AG08395 (cell line): ENCODE data around the gene KREMEN1.

Source experiments
- DNase-seq: peaks from one replicate; pipeline ENCODE4 v3.0.0; 2012; ENCODE audit warnings: mixed read lengths, low spot score

KREMEN1 gene

GRCh38 chr22:29206372-29207242 lies 133.8 kb downstream of the KREMEN1 start:
- DNase-seq = no peak

GRCh38 chr22:29207243-29207550 lies 134.4 kb downstream of the KREMEN1 start:
- DNase-seq = no peak

- no peak for DNase-seq
These were observed 135.0 kb downstream of the KREMEN1 start for GRCh38 chr22:29207562-29208501.

DNA sequence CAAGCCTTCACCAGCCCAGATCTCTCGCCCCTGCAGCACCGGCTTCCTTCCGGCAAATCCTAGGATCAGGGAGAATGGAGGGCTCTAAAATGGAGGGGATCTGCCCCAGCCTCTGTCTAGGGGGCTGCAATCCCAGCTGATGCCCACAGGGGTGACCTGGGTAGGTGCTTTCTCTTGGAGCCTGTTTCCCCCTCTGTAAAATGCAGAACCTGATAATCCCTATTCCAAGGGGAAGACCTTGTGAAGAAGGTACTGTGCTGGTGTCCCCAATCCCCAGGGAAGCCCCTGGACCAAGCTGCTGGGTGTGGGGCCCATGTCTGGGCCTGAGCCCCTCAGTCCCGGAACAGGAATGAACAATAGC lies 135.6 kb downstream of the KREMEN1 start:
- DNase-seq = no peak

GRCh38 chr22:29208879-29209623 lies 136.2 kb downstream of the KREMEN1 start:
- no peak for DNase-seq

DNA sequence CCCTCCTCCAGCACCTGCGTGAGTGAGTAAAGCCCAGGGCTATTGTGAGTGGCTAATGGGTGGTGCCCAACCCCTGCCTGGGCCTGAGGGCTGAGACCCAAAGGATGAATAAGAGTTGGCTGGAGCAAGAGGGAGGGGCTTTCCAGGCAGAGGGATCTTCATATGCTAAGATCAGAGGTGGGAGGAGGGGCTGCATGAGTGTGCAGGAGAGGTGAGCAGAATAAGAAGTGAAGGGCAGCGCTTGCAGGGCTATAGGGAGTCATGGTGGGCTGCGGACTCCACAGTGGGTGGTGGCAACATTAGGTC lies 136.7 kb downstream of the KREMEN1 start:
- DNase-seq = no peak

GRCh38 chr22:29211066-29211465 lies 138.2 kb downstream of the KREMEN1 start:
- no peak for DNase-seq

DNA sequence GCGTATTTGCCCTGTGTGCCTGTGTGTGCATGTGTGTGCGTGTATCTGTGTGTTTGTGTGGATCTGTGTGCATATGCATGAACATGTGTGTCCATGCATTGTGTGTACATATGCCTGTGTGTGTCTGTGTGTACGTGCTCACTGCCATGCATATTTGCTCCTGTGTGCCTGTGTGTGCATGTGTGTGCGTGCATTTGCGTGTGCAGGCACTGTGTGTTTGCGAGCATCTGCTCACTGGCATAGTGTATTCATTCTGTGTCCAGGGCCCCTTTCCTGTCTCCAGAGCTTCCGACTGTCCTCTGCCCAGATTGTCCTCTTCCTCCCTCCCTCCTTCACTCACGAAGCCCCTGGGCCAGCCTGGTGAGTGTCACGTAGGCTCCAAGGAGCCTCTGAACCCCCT lies 138.6 kb downstream of the KREMEN1 start:
- no peak for DNase-seq

DNA sequence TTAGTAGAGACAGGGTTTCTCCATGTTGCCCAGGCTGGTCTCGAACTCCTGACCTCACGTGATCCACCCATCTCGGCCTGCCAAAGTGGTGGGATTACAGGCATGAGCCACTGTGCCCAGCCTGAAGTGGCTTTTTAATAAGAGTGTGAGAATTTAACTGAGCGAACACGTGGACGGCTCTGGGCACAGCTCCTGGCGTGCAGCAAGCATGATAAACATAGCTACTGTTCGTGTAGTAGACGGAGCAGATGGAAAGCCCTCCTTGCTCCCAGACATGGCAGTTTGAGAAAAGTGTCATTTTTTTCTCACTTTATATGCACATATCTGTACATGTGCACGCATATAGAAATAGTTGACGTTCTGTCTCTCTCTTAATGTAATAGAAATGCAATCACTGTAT lies 139.9 kb downstream of the KREMEN1 start:
- no peak for DNase-seq

DNA sequence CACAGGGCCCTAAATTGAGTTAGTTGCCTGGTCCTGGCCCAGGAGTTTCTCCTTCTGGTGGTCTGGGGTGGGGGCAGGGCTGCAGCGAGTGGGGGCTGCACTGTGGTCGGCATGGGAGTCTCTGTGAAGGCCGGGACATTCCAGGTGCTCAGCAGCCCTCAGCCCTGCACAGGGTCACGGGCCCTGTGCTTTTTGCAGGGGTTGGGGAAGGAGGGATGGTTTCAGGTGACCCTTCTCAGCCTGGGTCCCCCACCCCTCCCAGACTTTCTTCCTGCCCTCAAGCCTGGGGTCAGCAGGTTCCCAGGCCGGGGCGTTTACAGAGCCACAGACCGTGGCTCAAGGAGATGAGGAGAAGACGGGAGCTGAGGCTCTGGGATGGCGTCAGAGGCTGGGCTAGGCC lies 140.7 kb downstream of the KREMEN1 start:
- DNase-seq = no peak

GRCh38 chr22:29214232-29214631 lies 141.4 kb downstream of the KREMEN1 start:
- no peak for DNase-seq

- no peak for DNase-seq
These were observed 142.4 kb downstream of the KREMEN1 start for GRCh38 chr22:29215012-29215860.

GRCh38 chr22:29216011-29216872 lies 143.4 kb downstream of the KREMEN1 start:
- DNase-seq = no peak

DNA sequence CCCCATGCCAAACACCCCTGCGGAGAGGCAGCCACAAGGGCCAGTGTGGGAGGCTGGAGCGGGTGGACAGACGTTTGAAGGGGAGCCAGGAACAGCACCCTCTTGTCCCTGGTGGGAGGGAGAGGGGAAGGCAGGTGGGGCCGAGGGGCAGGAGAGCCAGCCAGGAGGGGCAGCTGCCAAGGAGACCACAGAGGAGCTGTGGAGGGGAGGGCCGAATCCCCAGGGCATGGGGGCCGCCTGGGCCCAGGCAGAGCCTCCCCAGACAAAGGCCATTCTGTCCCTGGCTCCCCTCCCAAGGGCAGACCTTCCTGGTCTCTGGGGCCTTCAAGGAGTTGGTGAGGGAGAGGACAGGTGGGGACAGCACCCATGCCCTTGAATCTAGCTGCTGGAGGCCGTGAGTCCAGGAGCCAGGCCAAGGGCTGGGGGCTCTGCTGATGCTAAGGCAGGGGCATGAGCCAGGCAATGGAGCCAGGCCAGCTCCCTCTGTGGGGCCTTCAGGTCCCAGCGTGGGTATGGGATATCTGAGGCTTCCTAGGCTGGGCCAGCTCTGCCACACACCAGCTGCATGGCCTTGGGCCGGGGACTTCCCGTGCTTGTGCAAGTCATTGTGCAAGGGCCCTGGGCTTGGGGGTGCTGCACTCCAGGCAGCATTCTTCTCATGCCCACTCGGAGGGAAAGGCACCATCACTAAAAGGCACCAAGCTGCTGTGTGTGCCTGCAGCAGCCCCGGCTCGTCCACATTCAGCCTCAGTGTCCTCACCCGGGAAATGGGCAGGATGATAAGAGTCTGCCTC lies 144.2 kb downstream of the KREMEN1 start:
- DNase-seq = no peak
